WERI-Rb-1 (cell line): ENCODE results near the gene RBM23.

Experiments used
- DNase-seq: peaks from one replicate; pipeline ENCODE4 v3.0.0-alpha.2; 2020
- H3K27ac ChIP-seq: fragments of 250-450 bp; sonication (Bioruptor Pico); 2 replicates; pipeline ENCODE4 v1.5.1; 2020; ENCODE audit warnings: mild to moderate bottlenecking, moderate library complexity
- H3K27me3 ChIP-seq: fragments of 250-450 bp; sonication (Bioruptor Pico); 2 replicates; pipeline ENCODE4 v1.5.1; 2021; ENCODE audit warnings: mild to moderate bottlenecking, low read depth, moderate library complexity; ENCODE audit not compliant: insufficient read depth, severe bottlenecking
- H3K36me3 ChIP-seq: fragments of 250-450 bp; sonication (Bioruptor Pico); 2 replicates; pipeline ENCODE4 v1.5.1; 2020; ENCODE audit warnings: mild to moderate bottlenecking, moderate library complexity
- H3K4me3 ChIP-seq: 2 replicates; pipeline ENCODE4 v1.5.1; 2011; ENCODE audit warnings: low read depth, mild to moderate bottlenecking, control low read depth, low read length
- H3K9me3 ChIP-seq: fragments of 250-450 bp; sonication (Bioruptor Pico); 2 replicates; pipeline ENCODE4 v1.5.1; 2021; ENCODE audit warnings: mild to moderate bottlenecking, moderate library complexity; ENCODE audit not compliant: severe bottlenecking
- TF ChIP-seq, protein P1 (sequence below): IDR thresholded peaks from 2 replicates; pipeline ENCODE4 v1.5.1; 2011; ENCODE audit warnings: low read depth, mild to moderate bottlenecking, control low read depth, inconsistent platforms, low read length

Gene RBM23

GRCh38 chr14:22846811-22847307 is 72.1 kb downstream of the RBM23 start:
- H3K9me3 ChIP-seq: no peaks in the 10 kb centered on the region
- TF ChIP-seq, protein P1, sequence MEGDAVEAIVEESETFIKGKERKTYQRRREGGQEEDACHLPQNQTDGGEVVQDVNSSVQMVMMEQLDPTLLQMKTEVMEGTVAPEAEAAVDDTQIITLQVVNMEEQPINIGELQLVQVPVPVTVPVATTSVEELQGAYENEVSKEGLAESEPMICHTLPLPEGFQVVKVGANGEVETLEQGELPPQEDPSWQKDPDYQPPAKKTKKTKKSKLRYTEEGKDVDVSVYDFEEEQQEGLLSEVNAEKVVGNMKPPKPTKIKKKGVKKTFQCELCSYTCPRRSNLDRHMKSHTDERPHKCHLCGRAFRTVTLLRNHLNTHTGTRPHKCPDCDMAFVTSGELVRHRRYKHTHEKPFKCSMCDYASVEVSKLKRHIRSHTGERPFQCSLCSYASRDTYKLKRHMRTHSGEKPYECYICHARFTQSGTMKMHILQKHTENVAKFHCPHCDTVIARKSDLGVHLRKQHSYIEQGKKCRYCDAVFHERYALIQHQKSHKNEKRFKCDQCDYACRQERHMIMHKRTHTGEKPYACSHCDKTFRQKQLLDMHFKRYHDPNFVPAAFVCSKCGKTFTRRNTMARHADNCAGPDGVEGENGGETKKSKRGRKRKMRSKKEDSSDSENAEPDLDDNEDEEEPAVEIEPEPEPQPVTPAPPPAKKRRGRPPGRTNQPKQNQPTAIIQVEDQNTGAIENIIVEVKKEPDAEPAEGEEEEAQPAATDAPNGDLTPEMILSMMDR: no peak

DNA sequence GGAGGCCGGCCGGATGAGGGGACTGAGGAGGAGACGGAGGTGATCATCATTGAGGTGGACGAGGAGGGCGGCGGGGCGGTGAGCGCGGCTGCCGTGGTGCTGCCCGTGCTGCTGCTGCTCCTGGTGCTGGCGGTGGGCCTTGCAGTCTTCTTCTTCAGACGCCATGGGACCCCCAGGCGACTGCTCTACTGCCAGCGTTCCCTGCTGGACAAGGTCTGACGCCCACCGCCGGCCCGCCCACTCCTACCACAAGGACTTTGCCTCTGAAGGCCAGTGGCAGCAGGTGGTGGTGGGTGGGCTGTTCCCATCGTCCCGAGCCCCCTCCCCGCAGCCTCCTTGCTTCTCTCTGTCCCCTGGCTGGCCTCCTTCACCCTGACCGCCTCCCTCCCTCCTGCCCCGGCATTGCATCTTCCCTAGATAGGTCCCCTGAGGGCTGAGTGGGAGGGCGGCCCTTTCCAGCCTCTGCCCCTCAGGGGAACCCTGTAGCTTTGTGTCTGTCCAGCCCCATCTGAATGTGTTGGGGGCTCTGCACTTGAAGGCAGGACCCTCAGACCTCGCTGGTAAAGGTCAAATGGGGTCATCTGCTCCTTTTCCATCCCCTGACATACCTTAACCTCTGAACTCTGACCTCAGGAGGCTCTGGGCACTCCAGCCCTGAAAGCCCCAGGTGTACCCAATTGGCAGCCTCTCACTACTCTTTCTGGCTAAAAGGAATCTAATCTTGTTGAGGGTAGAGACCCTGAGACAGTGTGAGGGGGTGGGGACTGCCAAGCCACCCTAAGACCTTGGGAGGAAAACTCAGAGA is 72.9 kb downstream of the RBM23 start:
- Histone ChIP-seq H3K36me3 (no peaks in the 10 kb centered on the region), H3K27ac (no peak overlapping the region)
- no peak for DNase-seq

More at GRCh38 chr14:22846811-22847307, 72.1 kb downstream of the RBM23 start:
- H3K27ac ChIP-seq: no peak overlapping the region
- DNase-seq: no peak
- no peaks in the 10 kb centered on the region for H3K36me3 ChIP-seq
- H3K27me3 ChIP-seq: no peaks in the 10 kb centered on the region
- no peak overlapping the region for H3K4me3 ChIP-seq

GRCh38 chr14:22845103-22845394 is 73.9 kb downstream of the RBM23 start:
- TF ChIP-seq, protein P1: no peak
- Histone ChIP-seq H3K36me3 (no peaks in the 10 kb centered on the region), H3K9me3 (no peaks in the 10 kb centered on the region), H3K27ac (no peak overlapping the region), H3K4me3 (no peak overlapping the region), H3K27me3 (no peaks in the 10 kb centered on the region)
- no peak for DNase-seq

More for the DNA sequence above, 72.9 kb downstream of the RBM23 start:
- Histone ChIP-seq H3K27me3 (no peaks in the 10 kb centered on the region), H3K4me3 (no peak overlapping the region), H3K9me3 (no peaks in the 10 kb centered on the region)
- TF ChIP-seq, protein P1: no peak

GRCh38 chr14:22844221-22845102 is 74.5 kb downstream of the RBM23 start:
- no peaks in the 10 kb centered on the region for H3K27me3 ChIP-seq
- H3K27ac ChIP-seq: no peak overlapping the region
- no peak overlapping the region for H3K4me3 ChIP-seq
- DNase-seq: no peak
- no peaks in the 10 kb centered on the region for H3K36me3 ChIP-seq
- TF ChIP-seq, protein P1: no peak
- H3K9me3 ChIP-seq: no peaks in the 10 kb centered on the region
